ENCODE results near the gene UQCC2.

Gene UQCC2

GRCh38 chr6:33710296-33711121 is 991 bp downstream of the UQCC2 start:
- DNase-seq (ENCODE audit: low read depth, low spot score) = no peak
- H3K4me3 ChIP-seq (ENCODE audit: low read length) = peak overlapping the region; percentile 76

GRCh38 chr6:33709605-33710295 is 1.8 kb downstream of the UQCC2 start:
- DNase-seq (ENCODE audit: low read depth, low spot score) = no peak
- H3K4me3 ChIP-seq (ENCODE audit: low read length) = no peak overlapping the region

- H3K4me3 ChIP-seq (ENCODE audit: low read length) = no peak overlapping the region
These were observed 2.8 kb downstream of the UQCC2 start for GRCh38 chr6:33708516-33709204.

DNA sequence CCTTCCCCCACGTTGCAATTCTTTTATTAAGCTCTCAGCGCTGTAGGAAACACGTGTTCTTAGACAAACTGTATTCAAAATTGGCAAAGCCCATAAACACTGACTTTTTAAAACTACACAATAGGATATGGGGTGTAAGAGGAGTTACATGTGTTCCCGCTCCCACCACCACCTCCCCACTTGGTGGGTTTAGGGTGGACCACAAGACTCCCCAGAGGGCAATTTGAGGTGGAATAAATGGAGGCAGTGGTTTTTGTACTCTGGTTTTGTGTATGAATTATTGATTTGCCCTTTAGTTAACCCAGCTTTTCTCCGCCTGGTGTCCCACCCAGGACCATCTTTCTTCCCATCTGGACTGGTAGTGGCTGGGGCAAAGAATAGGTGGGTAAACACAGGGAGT is 3.7 kb downstream of the UQCC2 start:
- peak; percentile 53 for DNase-seq (ENCODE audit: low read depth, low spot score)

More at GRCh38 chr6:33708516-33709204, 2.8 kb downstream of the UQCC2 start:
- no peak for DNase-seq (ENCODE audit: low read depth, low spot score)

DNA sequence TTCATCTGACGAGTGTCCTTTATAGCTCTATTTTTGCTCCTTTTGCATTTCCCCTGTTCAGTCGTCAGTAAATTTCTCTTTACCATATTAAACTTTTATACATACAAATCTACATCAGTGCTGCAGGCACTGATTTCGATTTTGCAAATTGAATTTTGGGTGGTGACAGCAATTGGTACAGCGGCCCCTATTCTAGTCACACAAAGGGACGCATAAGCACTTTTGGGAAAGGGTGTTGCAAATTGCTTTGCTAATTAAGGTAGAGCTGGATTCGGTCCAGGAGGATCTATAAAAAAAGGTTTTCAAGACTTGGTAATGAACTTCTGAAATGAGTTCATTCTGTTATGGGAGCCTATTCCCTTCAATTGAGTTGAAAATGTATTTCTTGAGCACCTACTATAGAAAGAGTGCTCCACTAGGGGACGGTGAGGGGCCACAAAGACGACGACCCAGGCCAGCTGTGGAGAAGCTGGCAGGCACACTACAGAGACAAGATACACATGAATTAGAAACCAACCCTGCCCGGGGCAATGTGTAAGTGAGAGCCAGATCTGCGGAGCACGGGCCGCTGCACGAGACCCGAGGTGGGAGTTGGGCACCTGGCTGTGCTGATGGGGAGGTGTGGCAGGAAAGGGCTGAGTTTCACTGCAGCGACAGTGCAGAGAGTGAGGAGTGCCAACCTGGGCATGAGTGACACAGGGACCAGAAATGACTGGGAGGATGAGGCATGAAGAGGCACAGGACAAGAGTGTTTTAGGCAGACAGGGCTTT is 5.4 kb downstream of the UQCC2 start:
- H3K4me3 ChIP-seq (ENCODE audit: low read length) = no peak overlapping the region
- no peak for DNase-seq (ENCODE audit: low read depth, low spot score)

More for the DNA sequence above, 3.7 kb downstream of the UQCC2 start:
- no peak overlapping the region for H3K4me3 ChIP-seq (ENCODE audit: low read length)

DNA sequence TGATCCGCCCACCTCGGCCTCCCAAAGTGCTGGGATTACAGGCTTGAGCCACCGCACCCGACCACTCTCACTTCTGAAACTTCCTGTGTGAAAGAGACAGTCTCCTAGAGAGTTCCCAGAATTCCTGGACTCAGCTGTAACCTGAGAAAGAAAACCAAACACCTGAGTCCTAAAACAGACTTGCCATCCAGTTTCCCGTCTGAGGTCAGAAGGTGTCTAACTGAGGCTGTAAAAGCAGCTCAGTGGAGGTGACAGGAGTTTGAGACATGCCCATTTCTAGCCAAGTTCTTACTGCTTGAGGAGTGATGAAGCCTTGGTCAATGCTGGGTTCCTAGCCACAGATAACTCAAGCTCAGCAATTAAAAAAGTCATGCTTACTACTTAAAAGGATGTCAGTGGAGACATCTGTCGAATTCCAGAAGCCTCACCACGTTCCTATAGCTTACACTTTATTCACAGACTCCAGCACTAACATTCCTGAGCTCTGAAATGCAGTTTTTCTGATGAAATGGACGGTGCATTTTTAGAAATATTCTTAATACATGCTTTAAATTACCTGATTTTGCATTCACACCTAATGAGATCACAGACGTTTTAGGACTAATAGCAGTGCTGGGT is 6.1 kb downstream of the UQCC2 start:
- no peak overlapping the region for H3K4me3 ChIP-seq (ENCODE audit: low read length)
- no peak for DNase-seq (ENCODE audit: low read depth, low spot score)

DNA sequence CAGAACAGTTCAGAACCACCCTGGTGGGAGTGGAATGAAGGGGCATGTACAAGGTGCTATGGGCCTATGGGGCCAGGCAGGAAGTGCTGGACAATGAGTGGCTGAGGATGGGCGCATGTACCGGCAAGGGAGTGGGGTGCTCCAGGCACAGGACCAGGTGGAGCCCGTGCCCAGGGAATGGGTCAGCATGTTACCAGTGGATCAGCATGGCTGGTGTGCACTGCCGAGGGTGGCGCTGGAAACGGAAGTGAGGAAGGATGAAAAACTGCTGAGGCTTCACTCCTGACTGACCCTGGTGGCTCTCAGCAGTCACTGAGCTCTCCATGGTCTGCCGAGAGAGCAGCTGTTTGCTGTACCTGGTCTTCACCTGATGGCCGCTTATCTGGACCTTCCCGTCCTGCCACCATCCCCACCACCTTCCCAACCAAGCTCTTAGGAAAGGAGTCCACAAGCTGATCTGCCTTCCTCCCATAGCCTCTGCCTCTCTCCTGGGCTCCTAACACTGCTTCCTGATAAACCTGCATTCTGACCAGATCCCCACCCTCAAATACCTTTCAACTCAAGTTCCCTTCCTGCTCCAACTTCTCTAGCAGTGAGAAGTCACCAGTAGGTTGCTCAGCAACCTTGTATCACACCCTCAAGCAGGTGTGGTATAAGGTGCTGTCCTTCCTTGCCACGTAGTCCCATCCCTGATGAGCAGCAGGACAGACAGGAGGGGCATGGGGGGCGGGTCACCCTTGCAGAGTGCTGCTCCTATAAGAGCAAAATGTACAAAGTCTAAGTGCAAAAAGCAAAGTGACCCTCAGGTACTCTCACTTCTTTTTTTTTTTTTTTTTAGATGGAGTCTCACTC is 7.1 kb downstream of the UQCC2 start:
- no peak overlapping the region for H3K4me3 ChIP-seq (ENCODE audit: low read length)
- DNase-seq (ENCODE audit: low read depth, low spot score) = no peak

DNA sequence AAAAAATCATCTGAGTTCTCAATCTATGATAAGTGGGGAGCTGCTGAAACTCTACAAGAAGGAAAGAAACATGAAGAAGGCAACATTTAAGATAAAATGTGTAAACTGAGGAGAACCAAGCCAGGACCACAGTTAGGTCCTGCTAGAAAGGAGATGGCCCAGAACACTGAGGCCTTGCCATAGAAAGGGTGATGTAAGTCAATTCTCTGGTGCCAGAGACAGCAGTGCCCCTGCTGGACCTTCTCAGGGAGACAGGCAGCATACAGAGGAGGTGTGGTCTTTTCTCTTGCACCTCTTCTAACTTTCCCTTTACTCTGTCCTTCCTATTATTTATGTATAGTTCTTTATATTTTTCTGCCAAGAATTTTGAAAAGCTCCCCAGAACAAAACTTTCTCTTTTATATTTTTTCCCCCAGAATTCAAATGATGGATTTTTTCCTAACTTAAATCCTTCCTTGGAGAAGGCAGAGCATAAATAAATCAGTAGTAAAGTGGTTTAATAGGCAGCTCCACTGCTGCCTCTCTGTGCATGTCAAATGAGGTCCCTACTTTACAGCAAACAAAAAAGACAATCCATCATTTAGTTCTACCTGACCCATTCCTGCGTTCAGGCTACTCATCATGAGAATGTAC is 9.0 kb downstream of the UQCC2 start:
- no peak for DNase-seq (ENCODE audit: low read depth, low spot score)

GRCh38 chr6:33700391-33701050 is 11.0 kb downstream of the UQCC2 start:
- H3K4me3 ChIP-seq (ENCODE audit: low read length) = no peak overlapping the region
- peak; percentile 57 for DNase-seq (ENCODE audit: low read depth, low spot score)

More for the DNA sequence above, 9.0 kb downstream of the UQCC2 start:
- no peak overlapping the region for H3K4me3 ChIP-seq (ENCODE audit: low read length)

DNA sequence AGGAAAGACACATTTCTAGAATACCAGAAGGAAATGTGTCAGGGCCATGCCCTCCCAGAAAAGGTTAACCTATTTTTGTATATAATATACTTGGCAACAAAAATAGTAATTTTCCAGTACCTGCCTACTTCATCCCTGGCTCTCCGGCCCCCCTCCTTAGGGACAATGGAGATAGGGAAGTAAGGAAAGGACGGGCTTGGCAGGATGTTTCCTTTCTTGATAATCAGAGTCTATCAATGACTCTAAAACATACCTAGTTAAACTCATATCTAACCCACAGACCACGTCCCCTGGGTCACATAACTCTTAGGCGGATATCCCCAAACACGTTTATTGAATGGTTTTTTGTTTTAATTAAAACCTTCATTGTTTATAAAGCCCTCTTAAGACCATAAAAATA is 11.8 kb downstream of the UQCC2 start:
- H3K4me3 ChIP-seq (ENCODE audit: low read length) = no peak overlapping the region
- no peak for DNase-seq (ENCODE audit: low read depth, low spot score)

- H3K4me3 ChIP-seq (ENCODE audit: low read length) = no peak overlapping the region
- no peak for DNase-seq (ENCODE audit: low read depth, low spot score)
These were observed 12.4 kb downstream of the UQCC2 start for GRCh38 chr6:33699131-33699530.

DNA sequence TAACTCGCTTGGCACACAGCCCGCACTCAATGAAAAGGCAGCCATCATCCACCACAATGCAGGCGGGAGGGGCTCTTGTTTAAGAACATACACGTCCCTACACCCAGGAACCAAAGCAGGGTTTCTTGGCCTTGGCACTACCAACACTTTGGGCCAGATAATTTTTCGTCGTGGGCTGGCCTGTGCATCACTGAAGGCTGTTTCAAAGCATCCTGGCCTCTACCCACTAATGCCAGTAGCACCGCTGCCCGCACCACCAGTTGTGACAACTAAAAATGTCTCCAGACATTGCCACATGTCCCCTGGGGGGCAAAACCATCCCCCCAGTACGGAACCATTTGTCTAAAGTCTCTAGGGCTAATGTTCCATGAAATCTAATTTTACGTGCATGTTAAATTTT is 13.0 kb downstream of the UQCC2 start:
- no peak overlapping the region for H3K4me3 ChIP-seq (ENCODE audit: low read length)
- DNase-seq (ENCODE audit: low read depth, low spot score) = peak; percentile 86

DNA sequence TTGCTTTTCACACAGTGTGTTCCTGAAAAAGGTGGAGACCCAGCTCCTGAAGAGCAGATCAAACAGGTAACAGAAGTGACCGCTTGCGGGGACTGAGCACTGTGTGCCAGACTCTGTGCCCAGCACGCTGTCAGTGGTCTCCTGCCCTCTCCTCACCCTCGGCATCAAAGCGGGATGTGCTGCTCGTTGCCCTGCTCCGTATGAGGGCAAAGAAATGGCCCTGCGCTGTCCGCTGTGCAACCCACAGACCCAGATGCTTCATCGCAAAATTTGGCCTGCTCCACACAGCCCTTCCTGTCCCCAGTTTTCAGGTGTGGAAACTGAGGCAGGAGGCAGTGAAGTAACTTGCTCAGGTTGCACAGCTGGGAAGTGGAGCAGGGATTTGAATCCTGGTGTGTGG is 13.7 kb downstream of the UQCC2 start:
- H3K4me3 ChIP-seq (ENCODE audit: low read length) = no peak overlapping the region
- no peak for DNase-seq (ENCODE audit: low read depth, low spot score)

GRCh38 chr6:33696548-33697518 is 14.7 kb downstream of the UQCC2 start:
- DNase-seq (ENCODE audit: low read depth, low spot score) = peak; percentile 62
- H3K4me3 ChIP-seq (ENCODE audit: low read length) = no peak overlapping the region

DNA sequence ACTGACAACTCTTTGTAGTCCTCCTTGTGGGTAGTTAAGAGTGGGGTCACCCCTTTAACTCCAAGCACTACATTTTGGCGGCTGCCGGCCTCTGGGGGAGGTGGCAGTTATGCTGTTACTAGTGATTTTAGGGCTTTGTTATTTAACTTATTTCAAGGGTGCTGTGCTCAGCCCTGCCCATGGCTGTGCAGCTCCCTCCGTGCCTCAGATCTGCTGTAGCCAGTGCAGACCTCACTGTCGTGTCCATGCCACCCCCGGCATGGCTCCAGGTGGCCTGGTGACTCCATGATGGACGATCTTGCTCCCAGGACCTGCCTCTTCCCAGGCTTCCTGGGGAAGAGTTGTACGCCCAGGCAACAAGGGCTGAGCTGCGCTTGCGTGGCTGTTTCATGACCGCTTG is 15.4 kb downstream of the UQCC2 start:
- no peak overlapping the region for H3K4me3 ChIP-seq (ENCODE audit: low read length)
- no peak for DNase-seq (ENCODE audit: low read depth, low spot score)

DNA sequence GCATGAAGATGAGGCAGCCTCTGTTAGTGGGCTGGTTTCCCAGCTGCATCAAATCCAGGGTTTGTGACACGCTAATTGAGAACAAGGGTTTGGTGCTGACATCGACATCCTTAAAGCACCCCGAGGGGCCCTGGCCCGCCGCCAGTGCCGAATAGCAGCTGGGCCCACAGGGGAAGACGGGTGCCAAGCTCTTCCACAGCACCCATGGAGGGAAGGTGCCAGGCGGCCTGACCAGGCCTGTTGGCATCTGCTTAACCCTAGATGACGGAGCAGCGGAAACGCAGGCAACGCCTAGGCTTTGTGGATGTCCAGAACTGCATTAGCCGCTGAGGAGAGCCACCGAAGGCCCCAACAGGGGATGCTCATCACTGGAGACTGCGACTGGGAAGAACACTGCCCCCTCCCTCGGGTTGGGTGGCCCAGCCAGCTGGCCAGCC is 16.0 kb downstream of the UQCC2 start:
- H3K4me3 ChIP-seq (ENCODE audit: low read length) = no peak overlapping the region
- no peak for DNase-seq (ENCODE audit: low read depth, low spot score)
